Measurements from ENCODE around the gene ADCK1. TPM values are rescaled to one million over a fixed set of nuclear protein-coding genes. Genes with fewer than 3 reads are reported as not detected.

The ADCK1 gene
- total RNA-seq, 1 donor from 2014 or later = 10.8 TPM

GRCh38 chr14:77868552-77869285, 68.8 kb downstream of the ADCK1 start:
- no peaks in the 10 kb centered on the region for H3K27me3 ChIP-seq
- no peak for DNase-seq (ENCODE audit: extremely low spot score in 2 of 2)
- no peak overlapping the region for H3K4me3 ChIP-seq
- TF ChIP-seq POLR2A (IDR thresholded peaks at IDR 0.05) = no peak
- TF ChIP-seq CTCF (IDR thresholded peaks at IDR 0.05) = no peak
- TF ChIP-seq POLR2AphosphoS5 (IDR thresholded peaks at IDR 0.05; ENCODE audit: insufficient read depth in 1 of 2, low read depth in 1 of 2) = no peak
- intact Hi-C loops (cut with DNase I) = loop anchor here (10.0 kb wide), 1 partner anchor 696 kb away; no protein-coding TSS in a partner anchor
- H3K4me1 ChIP-seq = no peaks in the 10 kb centered on the region
- no peak overlapping the region for H3K27ac ChIP-seq
- H3K36me3 ChIP-seq = no peaks in the 10 kb centered on the region
- H3K9me3 ChIP-seq = no peaks in the 10 kb centered on the region

GRCh38 chr14:77869340-77869739, 69.4 kb downstream of the ADCK1 start:
- Histone ChIP-seq H3K9me3 (no peaks in the 10 kb centered on the region), H3K27me3 (no peaks in the 10 kb centered on the region), H3K27ac (no peak overlapping the region), H3K4me1 (no peaks in the 10 kb centered on the region), H3K36me3 (no peaks in the 10 kb centered on the region), H3K4me3 (no peak overlapping the region)
- intact Hi-C loops (cut with DNase I) = loop anchor here (10.0 kb wide), 1 partner anchor 695 kb away; no protein-coding TSS in a partner anchor
- DNase-seq (ENCODE audit: extremely low spot score in 2 of 2) = no peak
- no peak for TF ChIP-seq POLR2A (IDR thresholded peaks at IDR 0.05)

GRCh38 chr14:77870646-77871045, 70.7 kb downstream of the ADCK1 start:
- Histone ChIP-seq H3K9me3 (no peaks in the 10 kb centered on the region), H3K27ac (no peak overlapping the region), H3K36me3 (no peaks in the 10 kb centered on the region), H3K4me1 (no peaks in the 10 kb centered on the region), H3K4me3 (no peak overlapping the region), H3K27me3 (no peaks in the 10 kb centered on the region)
- DNase-seq (ENCODE audit: extremely low spot score in 2 of 2) = no peak
- TF ChIP-seq CTCF (IDR thresholded peaks at IDR 0.05) = no peak
- no peak for TF ChIP-seq POLR2A (IDR thresholded peaks at IDR 0.05)
- TF ChIP-seq POLR2AphosphoS5 (IDR thresholded peaks at IDR 0.05; ENCODE audit: insufficient read depth in 1 of 2, low read depth in 1 of 2) = no peak
- intact Hi-C loops (cut with DNase I) = no loop called here

- intact Hi-C loops (cut with DNase I) = no loop called here
- Histone ChIP-seq H3K9me3 (no peaks in the 10 kb centered on the region), H3K4me3 (no peak overlapping the region), H3K36me3 (no peaks in the 10 kb centered on the region), H3K4me1 (no peaks in the 10 kb centered on the region), H3K27ac (no peak overlapping the region), H3K27me3 (no peaks in the 10 kb centered on the region)
- TF ChIP-seq POLR2AphosphoS5 (IDR thresholded peaks at IDR 0.05; ENCODE audit: insufficient read depth in 1 of 2, low read depth in 1 of 2) = no peak
- no peak for TF ChIP-seq POLR2A (IDR thresholded peaks at IDR 0.05)
- TF ChIP-seq CTCF (IDR thresholded peaks at IDR 0.05) = no peak
- DNase-seq (ENCODE audit: extremely low spot score in 2 of 2) = no peak
Measured at GRCh38 chr14:77872152-77872551, 72.2 kb downstream of the ADCK1 start.

GRCh38 chr14:77872983-77873382, 73.1 kb downstream of the ADCK1 start:
- intact Hi-C loops (cut with DNase I) = no loop called here
- Histone ChIP-seq H3K36me3 (no peaks in the 10 kb centered on the region), H3K27me3 (no peaks in the 10 kb centered on the region), H3K9me3 (no peaks in the 10 kb centered on the region), H3K4me3 (no peak overlapping the region), H3K4me1 (no peaks in the 10 kb centered on the region), H3K27ac (no peak overlapping the region)
- TF ChIP-seq CTCF (IDR thresholded peaks at IDR 0.05) (no peak), POLR2AphosphoS5 (IDR thresholded peaks at IDR 0.05; ENCODE audit: insufficient read depth in 1 of 2, low read depth in 1 of 2) (no peak), POLR2A (IDR thresholded peaks at IDR 0.05) (no peak)
- no peak for DNase-seq (ENCODE audit: extremely low spot score in 2 of 2)

All from vagina (tissue), 2 donors.